HPDE6-E6E7 (cell line): ENCODE measurements around the gene PBXIP1.
"Not testable (repeated sequence)": the region's sequence is repeated elsewhere in the genome, so short reads cannot be mapped to it uniquely, and the experiment has no call there.

Experiments used
- DNase-seq: peaks from one replicate; pipeline ENCODE4 v3.0.0; 2011; ENCODE audit warnings: missing footprints; ENCODE audit errors: extremely low spot score

Gene PBXIP1

DNA sequence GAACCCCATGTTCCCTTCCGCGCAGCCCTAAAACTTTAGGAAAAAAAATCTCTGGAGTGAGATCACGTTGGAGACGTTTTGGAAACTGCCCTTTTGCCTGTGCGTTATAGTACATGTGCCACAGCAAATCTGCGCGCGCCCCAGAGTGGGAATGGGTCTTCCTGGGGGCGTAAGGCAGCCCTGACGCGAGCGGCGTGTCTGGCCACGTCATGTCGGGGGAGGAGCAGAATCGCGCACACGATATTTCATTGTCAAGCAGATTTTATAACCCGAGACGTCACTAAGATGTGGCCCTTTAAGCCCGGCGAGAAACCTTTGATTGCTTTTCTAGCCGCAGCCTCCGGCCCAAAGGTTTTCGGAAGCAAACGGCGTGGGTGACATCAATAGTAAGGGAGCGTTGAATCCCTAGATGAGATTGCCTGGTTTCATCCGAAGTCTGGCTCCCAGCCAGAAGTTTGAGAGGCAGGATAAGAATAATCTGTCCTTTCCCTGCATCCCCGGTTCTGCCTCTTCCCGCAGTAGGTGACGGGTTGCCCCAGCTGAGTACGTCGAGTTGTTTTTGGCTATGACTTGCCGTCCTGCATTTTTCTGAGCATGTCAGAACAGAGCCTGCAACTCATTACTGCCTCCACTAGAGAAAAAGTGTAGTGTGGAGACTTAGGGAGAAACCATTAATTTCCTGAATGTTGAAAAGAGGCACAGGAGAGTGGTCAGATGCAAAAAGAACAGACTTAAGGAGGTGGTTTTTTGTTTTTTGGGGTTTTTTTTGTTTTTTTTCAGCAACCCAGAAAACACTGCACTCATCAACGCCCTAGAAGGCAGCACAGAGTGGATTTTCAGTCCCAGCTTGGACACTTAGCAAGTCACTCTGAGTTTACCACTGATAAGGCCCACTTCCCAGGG lies 18.6 kb downstream of the PBXIP1 start:
- peak; percentile 87 for DNase-seq

DNA sequence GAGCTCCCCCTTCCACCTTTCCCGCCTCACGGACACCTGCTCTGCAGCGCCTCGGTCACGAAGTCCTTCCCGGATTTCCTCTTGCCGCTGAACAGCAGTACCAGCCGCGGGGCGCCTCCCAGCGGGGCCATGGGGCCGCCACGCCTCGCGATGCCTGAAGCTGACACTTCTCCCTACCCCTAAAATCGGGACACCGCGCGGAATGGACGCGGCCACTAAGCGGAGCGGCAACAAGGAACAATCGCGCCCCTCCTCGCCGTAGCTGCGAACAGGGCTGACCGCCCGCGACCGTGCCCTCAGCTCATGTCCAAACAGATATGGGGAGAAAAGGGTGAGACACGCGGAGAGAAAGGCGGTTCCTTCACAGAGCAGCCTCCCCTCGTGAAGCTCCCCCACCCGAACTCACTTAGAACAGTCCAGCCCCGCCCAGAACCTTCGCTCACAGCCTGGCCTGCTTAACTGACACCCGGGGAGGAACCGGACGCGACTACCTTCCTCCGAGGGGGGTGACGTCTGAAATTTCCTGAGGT lies 19.3 kb downstream of the PBXIP1 start, which contains the start of gene PMVK:
Gene PMVK (minus strand): TSS at position 165 of the 530 bp plus-strand sequence. CDS start 34 bp downstream, at position 131.
- peak; percentile 95 for DNase-seq

DNA sequence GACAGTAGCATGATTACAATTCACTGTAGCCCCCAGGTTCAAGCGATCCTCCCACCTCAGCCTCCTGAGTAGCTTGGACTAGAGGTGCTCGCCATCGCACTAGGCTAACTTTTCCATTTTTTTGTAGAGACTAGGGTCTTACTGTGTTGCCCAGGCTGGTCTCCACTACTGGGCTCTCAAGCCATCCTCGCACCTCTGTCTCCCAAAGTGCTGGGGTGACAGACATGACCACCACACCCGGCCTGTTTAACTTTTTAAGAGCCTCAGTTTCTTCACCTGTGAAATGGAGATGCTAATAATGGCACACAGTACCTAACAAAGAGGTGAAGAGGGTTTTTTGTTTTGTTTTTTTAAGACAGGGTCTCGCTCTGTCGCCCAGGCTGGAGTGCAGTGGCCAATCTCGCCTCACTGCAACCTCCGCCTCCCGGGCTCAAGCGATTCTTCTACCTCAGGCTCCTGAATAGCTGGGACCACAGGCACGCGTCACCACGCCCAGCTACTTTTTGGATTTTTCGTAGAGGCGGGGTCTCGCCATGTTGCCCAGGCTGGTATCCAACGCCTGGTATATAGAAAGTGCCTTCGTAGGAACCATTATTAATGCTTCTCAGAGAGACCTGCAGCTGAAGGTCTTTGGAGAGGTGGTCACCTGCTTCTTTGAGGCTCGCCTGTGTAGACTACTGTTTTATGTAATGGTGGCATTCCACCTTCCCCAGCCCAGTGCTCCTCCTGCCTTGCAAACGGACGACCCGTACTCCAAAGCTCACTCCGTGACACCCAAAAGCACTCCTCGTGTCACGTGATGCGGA lies 19.9 kb downstream of the PBXIP1 start:
- DNase-seq, result no peak

DNA sequence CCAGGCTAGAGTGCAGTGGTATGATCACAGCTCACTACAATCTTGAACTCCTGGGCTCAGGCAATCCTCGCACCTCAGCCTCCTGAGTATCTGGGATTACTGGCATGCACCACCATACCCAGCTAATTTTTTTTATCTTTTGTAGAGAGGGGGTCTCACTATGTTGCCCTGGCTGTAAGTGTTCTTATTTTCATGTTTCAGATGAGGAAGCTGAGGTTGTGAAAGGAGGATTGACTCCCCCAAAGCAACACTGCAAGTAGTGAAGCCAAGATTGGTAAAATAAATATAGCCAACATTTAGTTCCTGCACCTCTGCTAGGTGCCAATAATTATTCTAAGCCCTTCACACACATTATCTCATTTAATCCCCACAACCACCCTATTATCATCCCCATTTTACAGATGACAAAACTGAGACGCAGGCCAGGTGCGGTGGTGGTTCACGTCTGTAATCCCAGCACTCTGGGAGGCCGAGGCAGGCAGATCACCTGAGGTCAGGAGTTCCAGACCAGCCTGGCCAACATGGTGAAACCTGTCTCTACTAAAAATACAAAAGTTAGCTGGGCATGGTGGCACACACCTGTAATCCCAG lies 21.4 kb downstream of the PBXIP1 start:
- no peak for DNase-seq

DNA sequence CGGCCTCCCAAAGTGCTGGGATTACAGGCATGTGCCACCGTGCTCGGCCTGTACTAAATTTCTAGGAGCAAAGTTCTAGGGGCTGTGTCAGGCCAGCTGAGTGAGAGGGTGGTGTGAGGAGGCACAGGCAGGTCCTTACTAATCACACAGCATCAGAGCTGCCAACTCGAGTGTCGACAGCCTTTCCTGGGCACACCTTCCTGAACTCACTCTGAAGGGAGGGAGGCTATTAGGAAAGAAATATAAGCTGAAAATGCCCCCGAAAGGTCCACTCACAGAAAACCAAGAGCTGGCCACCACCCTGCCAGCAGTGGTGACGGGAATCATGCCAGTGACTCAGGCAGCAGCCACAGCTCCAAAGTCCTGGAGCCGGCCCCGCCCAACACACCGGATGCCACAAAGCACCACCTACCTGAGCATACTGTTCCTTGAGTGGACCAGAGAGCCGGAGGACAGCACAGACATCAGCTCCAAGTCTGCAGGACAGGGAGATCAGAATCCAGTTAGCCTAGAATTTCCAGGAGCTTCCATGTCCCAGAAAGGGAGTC lies 23.9 kb downstream of the PBXIP1 start:
- DNase-seq, result peak; percentile 77

DNA sequence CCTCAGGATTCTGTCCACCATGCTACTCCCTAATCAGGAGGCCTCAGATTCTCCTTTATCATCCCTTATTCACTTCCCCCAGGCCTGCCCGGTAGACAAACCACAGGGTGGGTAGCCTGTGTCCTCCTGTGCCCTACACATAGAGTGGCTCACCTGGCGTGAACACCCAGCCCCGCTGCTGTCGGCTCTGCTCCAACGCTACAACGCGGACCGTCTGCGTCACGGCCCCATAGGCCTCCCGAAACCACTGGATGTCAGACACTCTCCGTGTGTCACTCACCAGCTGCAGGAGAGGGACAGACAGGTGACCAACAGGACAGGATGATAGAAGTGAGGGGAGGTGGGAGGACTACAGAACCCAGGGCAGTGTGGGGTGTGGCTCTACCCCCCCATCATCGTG lies 29.7 kb downstream of the PBXIP1 start:
- DNase-seq, result no peak

DNA sequence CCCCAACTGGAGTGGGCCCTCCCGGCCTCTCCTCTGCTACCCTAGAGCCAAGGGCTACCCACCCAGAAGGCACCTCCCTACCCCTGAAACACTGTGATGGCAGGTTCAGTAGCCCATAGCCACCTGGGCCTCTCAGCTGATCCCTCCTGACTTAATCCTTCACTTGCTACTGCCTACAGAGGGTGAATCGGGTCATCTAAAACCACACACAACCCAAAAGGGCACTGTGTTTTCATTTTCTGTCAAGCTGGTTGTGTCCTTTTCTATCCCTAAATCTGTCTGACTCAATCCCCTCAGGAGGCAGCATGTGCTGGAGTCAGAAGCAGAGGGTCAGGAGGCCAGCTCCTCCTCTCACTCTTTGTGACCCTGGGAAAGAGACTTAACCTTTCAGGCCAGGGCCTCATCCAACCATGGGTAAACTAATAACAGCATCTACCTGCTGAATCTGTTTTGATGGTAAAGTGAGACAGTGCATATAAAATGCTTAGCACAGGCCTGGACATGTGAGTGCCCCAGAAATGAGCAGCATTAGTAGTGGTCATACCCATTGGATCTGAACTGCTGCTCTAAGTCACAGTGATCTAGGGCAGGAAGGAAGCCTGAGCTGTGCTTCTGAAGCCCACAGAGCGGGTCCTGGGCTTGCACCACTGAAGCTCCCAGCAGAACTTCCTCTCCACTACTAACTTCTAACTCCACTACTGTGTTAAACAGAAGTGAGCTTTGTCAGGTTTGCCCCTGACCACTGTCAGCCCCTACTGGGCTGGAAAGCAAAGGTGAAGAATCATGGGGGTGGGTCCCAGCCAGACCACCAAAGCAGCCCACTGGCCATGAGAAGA lies 30.3 kb downstream of the PBXIP1 start:
- no peak for DNase-seq

DNA sequence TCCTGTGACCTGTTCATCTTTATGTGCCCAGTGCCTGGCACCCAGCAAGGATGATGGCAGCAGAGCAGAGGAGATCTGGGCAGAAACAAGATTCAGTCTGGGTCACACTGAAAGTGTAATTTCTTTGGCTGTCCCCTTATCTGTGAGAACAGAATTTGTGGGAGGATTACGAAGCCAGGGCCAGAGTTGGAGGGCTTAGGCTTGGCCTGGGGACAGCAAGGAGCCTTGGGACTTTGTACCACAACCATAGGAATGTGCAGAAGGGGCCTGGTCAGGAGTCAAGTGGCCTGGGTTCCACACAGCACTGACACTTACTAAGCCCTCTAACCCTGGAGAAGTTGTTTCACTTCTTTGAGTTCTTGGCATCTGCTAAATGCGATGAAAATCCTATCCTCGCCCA lies 32.2 kb downstream of the PBXIP1 start:
- DNase-seq, result no peak

DNA sequence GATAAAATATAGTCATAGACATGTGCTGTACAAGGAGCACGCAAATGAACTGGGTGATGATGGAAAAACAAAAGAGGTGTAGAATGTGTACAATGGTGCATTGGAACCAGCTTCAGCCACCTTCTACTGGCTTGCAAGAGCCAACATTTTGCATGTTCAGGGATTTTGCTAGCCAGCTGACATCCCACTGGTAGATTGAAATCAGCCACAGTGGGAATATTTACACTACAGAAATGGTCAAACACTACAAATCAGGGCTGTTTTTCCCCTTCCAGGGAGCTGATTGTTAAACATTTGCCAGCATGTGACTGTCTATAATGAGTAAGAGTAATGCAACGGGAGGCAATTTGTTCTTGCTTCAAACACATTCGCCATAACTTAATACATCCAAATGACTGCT lies 42.6 kb downstream of the PBXIP1 start:
- no peak for DNase-seq

DNA sequence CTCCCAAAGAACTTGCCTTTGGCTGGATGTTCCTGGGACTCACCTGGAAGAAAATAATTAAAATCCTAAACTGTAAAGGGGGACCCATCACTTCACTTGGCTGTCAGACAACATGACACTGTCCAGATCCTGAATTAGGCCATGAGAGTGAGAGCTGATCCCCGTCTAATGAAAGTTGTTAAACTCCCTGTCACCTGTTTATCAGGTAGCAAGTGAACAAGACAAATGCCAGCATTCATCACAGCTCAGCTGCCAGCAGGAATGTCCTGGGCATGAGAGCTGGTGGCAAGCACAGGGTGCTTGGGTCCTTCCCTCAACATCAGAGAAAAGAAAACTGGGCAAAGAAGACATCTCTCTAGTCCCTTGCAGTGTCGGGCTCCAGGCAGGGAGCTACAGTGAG lies 43.1 kb downstream of the PBXIP1 start:
- no peak for DNase-seq

DNA sequence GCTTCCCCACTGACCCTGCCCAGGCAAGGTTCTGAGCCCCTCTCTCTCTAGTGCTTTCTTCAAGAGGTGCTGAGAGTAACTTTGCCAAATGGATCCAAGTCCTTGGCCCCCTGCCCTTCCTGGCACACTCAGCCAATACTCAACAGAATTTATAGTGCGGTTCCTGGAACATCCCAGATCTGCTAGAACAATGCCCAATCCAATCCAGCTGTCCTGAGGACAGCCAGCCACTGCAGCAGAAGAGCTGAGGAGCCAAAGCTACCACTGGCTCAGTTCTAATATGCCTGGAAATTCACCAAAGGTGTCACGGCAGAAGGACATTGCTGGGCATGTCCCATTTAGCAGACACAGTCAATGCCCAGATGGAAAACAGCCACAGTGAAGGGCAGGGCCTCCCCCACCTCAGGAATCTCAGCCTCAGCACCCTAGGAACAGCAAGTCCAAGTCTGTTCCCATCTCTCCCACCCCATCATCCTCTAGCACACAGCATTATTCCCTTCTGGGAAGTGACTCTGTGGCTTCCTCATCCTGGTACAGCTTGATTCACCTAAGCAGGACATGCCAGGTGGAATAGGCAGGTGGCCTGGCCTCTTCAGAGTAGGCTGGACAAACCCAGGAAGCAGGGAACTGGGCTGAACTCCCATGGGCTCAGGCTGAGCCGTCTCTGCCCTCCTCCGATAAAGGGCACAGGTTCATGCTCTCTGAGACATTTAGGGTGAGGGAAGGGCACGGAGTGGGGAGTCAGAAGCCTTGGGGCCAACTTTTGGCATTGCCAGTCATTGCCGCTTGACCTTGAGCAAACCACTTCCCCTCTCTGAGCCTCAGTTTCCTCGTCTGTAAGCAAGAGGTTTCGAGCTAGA lies 44.0 kb downstream of the PBXIP1 start:
- no peak for DNase-seq

DNA sequence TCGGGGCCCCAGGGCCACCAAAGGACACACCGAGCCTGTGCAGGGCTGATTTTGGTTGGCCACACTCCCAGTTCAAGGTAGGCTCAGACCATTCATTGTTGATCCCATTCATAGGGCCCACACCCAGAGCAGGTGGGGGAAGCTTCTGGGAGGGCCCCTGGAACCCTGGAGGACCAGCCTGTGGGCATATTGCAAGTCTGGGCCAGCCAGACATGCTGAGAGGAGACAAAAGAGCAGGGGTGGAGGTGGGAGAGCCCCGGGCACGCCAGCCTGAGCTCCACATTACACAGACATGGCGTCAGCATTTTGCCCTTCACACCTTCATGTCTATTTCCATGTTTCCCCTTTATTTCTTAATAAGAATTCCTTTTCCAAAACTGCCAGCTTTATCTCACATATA lies 45.0 kb downstream of the PBXIP1 start:
- DNase-seq, result peak; percentile 29

DNA sequence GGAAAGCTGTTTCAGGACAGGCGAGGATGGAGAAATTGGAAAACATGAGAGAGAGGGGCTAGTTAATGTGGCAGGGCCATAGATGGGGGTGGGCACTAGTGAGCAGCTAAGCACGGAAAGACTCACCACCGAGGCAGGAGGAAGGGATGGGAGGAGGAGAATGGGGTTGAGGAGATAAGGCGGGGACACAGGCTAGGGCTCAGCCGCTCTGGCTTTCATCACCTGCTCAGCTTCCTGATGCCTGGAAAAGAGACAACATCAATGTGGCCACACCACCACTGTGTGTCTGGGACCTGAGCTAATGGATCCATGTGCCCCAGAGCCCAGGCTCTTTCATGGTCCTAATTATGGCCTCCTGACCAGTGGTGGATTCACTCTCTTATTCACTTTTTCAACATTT lies 47.0 kb downstream of the PBXIP1 start:
- DNase-seq, result no peak

DNA sequence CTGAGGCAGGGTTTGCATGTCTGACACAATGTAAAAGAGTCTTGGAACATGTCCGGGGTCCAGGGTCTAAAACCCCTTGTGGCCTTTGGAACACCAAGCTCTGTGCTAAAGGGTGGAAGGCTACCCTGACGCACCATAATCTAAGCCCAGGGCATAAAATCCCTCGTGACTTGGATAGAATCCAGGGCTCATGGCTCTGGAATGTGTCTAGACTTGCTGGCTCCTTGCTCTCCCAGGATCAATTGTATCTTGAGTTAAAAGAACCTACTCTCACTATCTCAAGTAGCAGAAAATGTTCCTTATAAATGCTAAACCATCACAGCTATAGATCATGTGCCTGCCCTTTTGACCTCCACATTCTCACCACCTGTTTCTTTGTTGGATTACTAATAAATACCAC lies 47.8 kb downstream of the PBXIP1 start:
- DNase-seq, result not testable (repeated sequence)

DNA sequence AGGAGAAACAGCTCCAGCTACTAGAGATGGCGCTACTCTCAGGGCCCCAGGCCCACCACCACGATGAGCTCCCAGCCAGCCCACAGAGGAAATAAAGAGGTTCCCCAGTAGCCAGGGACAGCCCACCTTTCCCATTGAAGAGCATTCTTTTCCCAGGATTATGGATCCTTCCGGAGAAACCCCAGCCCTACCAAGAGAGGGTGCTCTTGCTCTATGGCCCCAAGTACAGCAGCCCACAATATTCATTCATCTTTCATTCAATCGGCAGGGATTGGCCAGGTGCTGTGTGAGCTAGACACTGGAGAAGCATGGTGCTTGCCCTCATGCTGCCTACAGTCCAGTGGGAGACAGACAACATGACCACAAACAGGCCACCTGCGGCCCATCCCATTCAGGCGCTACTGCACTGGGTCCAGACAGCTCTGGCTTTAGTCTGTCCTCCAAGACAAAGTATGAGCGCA lies 49.2 kb downstream of the PBXIP1 start:
- no peak for DNase-seq

DNA sequence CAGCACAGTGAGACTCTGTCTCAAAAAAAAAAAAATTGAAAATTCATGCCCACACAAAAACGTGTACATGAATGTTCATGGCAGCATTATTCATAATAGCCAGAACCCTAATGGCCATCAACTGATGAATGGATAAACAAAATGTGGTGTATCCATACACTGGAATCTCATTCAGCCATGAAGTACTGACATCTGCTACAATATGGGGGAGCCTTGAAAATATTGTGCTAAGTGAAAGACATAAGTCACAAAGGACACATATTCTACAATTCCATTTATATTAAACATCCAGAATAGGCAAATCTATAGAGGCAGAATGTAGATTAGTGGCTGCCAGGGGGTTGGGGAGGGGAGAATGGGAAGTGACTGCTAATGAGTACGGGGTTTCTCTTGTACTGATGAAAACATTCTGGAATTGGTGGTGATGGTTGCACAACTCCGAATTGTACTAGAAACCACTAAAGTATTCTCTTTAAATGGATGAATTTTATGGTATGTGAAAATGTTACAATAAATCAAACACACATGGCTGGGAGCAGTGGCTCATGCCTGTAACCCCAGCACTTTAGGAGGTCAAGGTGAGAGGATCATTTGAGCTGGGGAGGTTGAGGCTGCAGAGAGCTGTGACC lies 52.8 kb downstream of the PBXIP1 start:
- DNase-seq, result no peak

DNA sequence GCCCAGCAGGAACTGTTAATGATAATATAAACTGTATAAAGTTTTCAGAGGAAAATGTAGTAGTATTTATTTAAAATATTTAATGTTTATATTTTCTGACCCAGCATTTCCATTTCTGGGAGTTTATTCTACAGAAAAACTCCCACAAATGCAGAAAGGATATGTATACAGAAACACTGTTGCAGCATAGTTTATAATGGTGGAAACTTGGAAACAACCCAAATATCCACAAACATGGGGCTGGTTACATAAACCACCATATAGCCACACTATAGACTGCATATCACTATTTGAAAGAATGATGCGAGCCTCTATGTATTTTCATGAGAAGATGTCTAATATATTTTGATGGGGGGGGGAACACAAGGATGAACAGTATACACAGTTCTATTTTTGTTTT lies 54.3 kb downstream of the PBXIP1 start:
- DNase-seq, result no peak

DNA sequence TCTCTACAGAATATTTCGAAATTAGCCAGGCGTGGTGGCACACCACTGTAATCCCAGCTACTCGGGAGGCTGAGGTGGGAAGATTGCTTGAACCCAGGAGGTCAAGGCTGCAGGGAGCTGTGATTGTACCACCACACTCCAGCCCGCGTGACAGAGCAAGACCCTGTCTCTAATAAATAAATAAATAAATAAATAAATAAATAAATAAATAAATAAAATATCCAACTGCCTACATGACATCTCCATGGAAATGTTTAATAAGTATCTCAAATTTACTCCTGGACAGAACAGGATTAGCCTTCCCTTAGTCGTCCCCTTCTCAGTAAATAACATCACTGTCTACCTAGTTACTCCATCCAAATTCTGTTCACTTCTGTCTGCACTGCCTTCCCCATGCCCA lies 56.9 kb downstream of the PBXIP1 start:
- no peak for DNase-seq

DNA sequence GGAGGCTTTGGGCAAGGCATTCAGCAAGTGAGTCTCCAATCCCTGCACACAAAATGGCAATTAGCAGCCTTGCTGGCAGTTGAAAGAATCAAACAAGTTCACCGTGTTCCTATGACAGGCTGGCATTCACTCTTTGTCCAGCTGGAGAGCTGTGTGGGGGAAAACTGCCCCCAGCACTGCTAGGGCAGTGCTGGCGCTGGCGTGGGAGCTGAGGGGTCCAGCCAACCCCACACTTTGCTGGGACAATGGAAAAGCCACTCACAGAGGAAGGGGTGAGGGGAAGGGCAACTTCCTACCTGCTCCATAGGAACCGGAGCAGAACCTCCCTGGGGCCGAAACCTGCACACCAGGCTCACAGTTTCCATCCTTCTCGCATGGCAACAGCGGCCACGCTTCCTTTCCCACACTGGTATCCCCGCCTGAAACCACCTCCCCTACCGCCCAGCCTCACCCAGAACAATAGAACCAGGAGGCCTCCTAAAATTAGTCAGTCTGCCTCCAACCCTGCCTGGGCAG lies 59.1 kb downstream of the PBXIP1 start:
- DNase-seq, result no peak
